NCI-H510A treated with DMSO at 0.1 percent for 48 hours (cell line): ENCODE measurements around the gene CBX6.

Source experiments
- DNase-seq: peaks from one replicate; lab custom pipeline; 2025; lab: John Stamatoyannopoulos, UW

Gene CBX6

DNA sequence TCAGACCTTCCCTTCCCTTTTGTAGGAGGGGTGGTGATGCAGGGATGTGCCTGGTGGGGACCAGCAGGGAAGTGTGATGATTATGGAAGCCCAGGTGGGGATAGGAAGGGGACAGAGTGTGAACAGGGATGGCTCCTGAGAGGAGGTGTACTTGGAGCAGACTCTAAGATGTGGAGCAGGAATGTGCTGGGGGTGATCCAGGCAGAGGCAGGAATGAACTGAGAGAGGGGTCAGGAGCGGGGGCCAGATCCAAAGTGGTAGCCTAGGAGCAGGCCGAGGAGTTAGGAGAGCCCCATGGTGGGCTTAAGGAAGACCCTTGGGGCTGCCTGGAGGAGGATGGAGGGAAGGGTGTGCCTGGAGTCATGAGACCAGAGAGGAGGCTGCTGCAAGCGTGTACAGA, 31.9 kb downstream of the CBX6 start:
- DNase-seq, result no peak

GRCh38 chr22:38839686-38840085, 32.3 kb downstream of the CBX6 start:
- DNase-seq, result no peak

DNA sequence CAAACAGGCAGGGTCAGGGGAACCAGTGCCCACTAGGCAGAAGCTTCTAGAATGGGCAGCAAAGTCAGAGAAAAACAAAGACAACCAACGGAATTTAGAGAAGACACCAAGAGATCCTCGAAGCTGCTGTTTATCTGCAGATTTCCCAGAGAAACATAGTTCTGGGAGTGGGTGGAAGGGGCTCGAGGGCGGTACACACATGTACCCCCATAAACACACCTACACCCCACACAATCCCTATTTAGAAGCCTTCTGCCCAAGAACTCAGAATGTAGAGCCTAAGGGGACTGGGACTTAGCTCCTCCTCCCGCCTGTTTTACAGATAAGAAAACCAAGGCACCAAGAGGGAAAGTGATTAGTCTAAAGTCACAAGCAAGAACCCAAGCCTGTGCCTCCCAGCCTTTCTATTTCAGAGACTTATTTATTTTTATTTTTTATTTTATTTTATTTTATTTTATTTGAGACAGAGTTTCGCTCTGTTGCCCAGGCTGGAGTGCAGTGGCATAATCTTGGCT, 34.5 kb downstream of the CBX6 start:
- DNase-seq, result no peak

- DNase-seq, result no peak
These were observed 36.1 kb downstream of the CBX6 start for GRCh38 chr22:38835888-38836301.

- no peak for DNase-seq
These were observed 37.0 kb downstream of the CBX6 start for GRCh38 chr22:38834991-38835390.

DNA sequence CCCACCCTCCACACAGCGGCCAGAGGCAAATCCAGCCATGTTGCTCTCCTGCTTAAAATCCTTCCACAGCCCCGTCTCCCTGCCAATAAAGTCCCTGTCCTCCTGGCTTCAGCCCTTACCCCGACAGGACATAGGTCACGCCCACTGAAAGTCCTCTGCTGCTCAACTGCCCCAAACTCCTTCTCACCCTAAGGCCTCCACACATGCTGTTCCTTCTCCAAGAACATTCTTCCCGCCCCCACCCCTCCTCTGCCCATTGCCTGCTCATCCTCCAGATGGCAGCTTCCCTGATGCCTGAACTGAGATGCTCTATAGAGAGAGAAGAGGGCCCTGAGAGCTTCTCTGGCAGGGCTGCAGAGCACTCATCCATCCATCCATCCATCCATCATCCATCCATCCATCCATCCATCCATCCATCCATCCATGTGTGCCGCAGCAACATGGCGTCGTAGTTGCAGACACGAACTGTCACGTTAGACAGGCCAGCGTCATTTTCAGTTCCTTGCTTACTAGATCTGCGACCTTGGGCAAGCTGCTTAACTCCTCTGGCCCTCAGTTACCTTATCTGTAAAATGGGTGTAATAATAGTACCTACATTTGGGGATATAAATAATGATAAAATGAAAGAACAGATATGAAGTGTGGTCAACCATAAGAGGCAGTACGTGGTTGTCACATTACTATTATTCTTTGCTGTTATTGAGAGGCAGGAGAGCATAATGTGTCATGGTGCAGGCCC, 37.6 kb downstream of the CBX6 start:
- no peak for DNase-seq

GRCh38 chr22:38833061-38833460, 39.0 kb downstream of the CBX6 start:
- no peak for DNase-seq

DNA sequence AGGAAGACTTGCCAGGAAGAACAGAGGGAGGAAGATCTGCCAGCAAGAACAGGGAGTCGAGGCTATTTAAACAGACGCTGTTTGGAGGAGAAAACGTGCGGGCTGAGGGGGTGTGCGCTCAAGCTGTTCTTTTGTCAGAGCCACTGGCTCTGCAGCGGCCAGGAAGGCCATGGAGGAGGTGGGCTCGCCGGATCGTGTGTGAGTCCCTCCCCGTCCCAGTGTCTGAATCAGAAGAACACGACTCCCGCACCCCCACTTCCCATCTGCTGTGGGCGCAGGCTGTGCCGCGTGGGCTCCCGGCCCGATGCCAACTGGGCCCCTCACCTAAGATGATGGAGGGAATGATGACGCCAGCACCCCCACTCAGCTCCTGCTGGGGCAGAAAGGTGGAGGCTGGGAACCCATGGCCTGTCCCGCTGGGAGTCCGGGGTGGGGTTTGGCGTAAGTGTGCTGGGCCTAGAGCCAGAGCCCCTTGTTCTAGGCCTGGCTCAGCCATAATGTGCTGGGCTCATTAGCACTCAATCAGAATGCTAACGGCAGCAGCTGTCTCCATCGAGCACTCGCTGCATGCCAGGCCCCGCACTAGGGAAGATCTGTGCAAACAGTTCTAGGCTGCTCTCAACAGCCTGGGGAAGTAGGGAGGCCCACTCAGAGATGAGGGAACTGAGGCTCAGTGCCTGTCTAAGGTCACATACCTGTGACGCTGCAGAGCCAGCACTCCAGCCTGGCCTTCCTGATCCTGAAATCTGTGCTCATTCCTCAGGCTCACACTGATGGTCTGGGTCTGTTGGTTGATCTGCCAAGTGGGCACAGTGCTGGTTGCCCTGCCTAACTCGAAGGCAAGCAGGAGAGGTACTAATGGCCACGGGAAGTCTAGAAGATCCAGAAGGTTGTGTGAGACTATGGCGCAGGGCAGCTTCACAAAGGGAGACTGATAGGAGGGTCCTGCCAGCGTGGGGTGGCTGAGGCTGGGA, 39.7 kb downstream of the CBX6 start:
- no peak for DNase-seq

GRCh38 chr22:38831166-38831945, 40.7 kb downstream of the CBX6 start:
- no peak for DNase-seq

DNA sequence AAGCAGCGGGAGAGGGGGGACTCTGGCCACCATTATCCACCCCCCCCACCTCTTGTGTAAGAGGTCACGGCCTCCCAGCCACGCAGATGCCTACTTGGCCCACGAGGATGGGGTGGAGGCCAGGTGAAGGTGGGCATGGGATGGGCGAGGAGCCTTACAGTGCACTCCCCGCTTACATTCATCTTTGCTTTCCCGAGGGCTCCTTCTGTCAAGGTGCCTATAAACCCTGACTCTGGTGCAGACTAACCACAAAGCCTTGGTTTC, 41.2 kb downstream of the CBX6 start:
- no peak for DNase-seq

DNA sequence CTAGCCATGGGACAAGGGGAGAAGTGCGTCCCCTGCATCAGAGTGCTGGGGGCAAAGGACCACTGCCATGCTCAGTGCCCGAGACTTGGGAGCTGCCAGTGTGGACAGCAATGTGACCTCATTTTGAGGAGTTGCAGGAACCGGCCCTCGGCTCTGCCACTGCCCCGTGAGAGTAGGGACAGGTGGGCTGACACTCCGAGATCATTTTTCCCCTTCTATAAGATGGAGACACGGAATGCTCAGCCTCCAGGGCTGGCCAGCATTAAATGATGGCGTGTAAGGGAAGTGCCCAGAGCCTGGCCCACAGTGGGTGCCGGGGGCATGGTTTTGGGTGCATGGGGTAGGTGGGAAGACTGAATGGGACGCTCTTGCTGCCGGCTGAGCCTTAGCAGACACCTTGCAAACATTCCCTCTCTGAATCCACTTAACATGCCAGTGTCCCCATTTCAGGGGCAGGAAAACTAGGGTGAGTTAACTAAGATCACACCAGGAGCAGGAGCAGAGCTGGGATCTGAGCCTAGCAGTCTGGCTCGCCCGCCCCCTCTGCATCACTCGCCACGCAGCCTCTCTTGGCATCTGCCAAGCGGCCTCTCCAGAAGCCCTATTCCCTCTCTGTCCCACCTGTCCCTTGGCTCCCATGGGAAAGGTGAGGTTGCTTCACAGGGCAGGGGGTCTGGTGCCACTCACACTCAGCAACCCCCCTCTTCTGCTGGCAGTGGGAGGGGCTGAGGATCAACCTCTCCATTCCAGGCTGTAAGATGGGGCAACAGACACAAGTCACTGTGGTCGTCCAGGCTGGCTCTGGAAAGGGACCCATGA, 41.8 kb downstream of the CBX6 start:
- DNase-seq, result no peak

DNA sequence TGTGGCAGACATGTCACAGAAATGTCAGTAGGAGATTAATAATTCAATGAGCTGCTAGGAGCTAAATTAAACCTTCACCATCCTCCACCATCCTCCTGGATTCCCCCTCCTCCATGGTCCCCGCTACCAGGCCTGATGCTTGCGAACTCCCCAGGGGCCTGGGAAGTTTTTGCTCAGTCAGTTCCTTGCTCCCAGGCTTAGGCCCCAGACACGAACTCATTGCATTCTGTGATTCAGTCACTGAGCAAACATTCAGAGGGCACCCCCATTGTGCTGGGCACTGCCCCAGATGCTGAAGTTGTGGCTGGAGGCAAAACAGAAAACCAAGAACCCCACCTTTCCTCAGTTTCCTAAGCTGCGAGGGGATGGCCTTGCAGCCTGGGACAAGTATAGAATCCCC, 42.5 kb downstream of the CBX6 start:
- DNase-seq, result no peak

DNA sequence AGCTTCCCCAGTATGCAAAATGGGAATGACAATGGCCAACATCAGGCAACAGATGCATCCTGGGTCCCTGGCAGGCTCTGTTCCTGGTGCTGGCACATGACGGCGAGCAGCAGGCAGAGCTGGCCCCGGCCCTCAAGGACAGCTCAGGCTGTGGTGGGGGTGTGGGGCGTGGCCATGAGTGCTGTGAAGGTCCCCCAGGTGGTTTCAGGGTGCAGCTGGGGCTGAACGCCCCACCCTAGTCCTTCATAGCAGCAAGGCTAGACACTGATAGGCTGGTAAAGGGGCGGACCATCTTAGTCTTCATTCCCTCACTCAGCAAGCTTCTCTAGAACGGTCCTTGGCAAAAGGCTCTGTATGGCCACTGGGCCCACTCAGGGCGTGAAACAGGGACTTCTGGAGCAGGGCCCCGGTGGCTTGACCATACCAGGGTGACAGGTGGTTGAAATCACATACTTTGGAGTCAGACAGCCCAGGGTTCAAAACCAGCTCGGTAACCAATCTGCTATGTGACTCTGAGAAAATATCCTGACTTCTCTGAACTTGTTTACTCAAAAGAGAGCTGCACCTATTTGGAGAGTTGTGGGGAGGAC, 43.3 kb downstream of the CBX6 start:
- DNase-seq, result no peak

GRCh38 chr22:38828191-38828590, 43.8 kb downstream of the CBX6 start:
- no peak for DNase-seq

DNA sequence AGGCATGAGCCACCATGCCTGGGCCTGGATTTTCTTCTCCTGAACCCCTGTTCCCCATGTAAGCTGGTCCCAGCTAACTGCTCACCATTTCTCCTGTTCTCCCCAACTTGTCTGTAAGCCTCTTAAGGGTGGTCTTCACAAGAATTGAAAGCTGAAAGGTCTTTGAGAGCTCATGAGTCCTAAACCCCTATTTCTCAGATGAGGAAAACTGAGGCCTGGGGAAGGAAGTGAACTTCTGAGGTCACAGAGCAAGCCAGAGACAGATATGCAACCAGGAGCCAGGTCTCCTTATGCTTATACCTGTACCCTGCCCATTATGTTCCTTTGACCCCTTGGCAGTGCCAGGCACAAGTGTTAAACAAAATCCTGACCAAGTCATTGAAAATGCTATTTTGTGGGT, 44.5 kb downstream of the CBX6 start:
- DNase-seq, result no peak

DNA sequence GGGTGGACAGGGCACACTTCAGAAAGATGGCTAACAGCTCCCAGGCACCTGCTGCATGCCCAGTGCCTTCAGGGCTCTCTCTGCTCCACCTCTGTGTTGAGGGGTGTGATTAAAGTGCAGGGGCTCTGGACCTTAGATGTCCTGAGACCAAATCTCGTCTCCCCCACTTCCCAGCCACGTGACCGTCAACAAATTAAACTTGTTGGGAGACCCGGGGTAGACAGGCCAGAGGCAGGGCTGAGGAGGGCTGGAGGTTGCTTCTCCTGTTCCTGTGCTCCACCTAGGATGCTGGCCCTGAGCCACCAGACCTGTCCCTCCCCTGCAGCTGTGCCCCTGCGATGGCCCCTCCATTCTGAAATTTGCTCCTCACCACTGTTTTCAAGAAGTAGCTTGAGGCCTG, 45.2 kb downstream of the CBX6 start:
- no peak for DNase-seq

- DNase-seq, result no peak
These were observed 45.6 kb downstream of the CBX6 start for GRCh38 chr22:38826386-38826785.

- DNase-seq, result no peak
These were observed 47.4 kb downstream of the CBX6 start for GRCh38 chr22:38824585-38824984.

GRCh38 chr22:38823637-38824036, 48.4 kb downstream of the CBX6 start:
- DNase-seq, result no peak

GRCh38 chr22:38823076-38823475, 48.9 kb downstream of the CBX6 start:
- no peak for DNase-seq

GRCh38 chr22:38820020-38820419, 52.0 kb downstream of the CBX6 start:
- DNase-seq, result no peak
